ENCODE measurements around the gene METTL17. TPM values are rescaled to one million over a fixed set of nuclear protein-coding genes. Genes with fewer than 3 reads are reported as not detected.

METTL17 gene
- total RNA-seq, 2 experiments from 2014 or later: 92.0 to 94.8 TPM

- peak; percentile 67 to 91 (median 78) for DNase-seq
- Mint-ChIP-seq H3K36me3 (ENCODE audit: low read depth) (peaks cover 32% of the 10 kb centered on the region), H3K27me3 (peaks cover 23% of the 10 kb centered on the region), H3K9me3 (no peaks in the 10 kb centered on the region), H3K4me1 (ENCODE audit: low read depth) (no peaks in the 10 kb centered on the region), H3K27ac (no peak overlapping the region), H3K4me3 (no peak overlapping the region)
- ATAC-seq (ENCODE audit: poor library complexity): peak; percentile 87
- CTCF ChIA-PET: interaction anchor here (0.6 to 3.3 kb wide), 33 partner anchors 8 to 98 kb away, joined by 3 to 94 read pairs (median 6); partner anchors contain the start of genes NDRG2, RNASE7 and SLC39A2
- POLR2A ChIA-PET: interaction anchor here (0.7 to 2.7 kb wide), 11 partner anchors 9 to 89 kb away, joined by 3 to 34 read pairs (median 8); partner anchors contain the start of genes NDRG2 and RNASE13
- Histone ChIP-seq H3K9me3 (ENCODE audit: control insufficient read depth in 1 of 2, insufficient read depth in 1 of 2, low read length in 2 of 2) (no peaks in the 10 kb centered on the region), H3K27ac (ENCODE audit: low read depth in 1 of 2, low read length in 2 of 2) (no peak overlapping the region), H3K4me1 (ENCODE audit: insufficient read depth, low read length) (no peaks in the 10 kb centered on the region), H3K4me3 (ENCODE audit: low read length) (no peak overlapping the region), H3K36me3 (ENCODE audit: insufficient read depth, low read length) (peaks cover 11% of the 10 kb centered on the region), H3K27me3 (ENCODE audit: control insufficient read depth in 1 of 2, insufficient read depth in 2 of 2, low read length in 2 of 2) (peaks cover 0 to 6% of the 10 kb centered on the region in 2 experiments)
- peak; percentile 95 for TF ChIP-seq CTCF (IDR thresholded peaks at IDR 0.05)
- intact Hi-C loops (cut with DNase I, micrococcal nuclease): loop anchor here (1.0 to 10.0 kb wide), 5 partner anchors 26 to 540 kb away; no protein-coding TSS in a partner anchor
Measured at GRCh38 chr14:21014761-21015190, 25.0 kb downstream of the METTL17 start.

- intact Hi-C loops (cut with DNase I, micrococcal nuclease): loop anchor here (1.0 to 10.0 kb wide), 2 partner anchors 77 to 539 kb away; no protein-coding TSS in a partner anchor
- Mint-ChIP-seq H3K36me3 (ENCODE audit: low read depth) (peaks cover 32% of the 10 kb centered on the region), H3K27ac (no peak overlapping the region), H3K4me3 (no peak overlapping the region), H3K27me3 (peaks cover 23% of the 10 kb centered on the region), H3K4me1 (ENCODE audit: low read depth) (no peaks in the 10 kb centered on the region), H3K9me3 (no peaks in the 10 kb centered on the region)
- ATAC-seq (ENCODE audit: poor library complexity) (no peak), DNase-seq (no peak)
- no peak overlapping the region for H3K4me3 ChIP-seq (ENCODE audit: low read length)
- no peak for TF ChIP-seq CTCF (IDR thresholded peaks at IDR 0.05)
- CTCF ChIA-PET: interaction anchor here (0.6 to 3.3 kb wide), 31 partner anchors 9 to 97 kb away, joined by 3 to 94 read pairs (median 6); partner anchors contain the start of genes NDRG2 and SLC39A2
- H3K27ac ChIP-seq (ENCODE audit: low read depth in 1 of 2, low read length in 2 of 2): no peak overlapping the region
- no peaks in the 10 kb centered on the region for H3K9me3 ChIP-seq (ENCODE audit: control insufficient read depth in 1 of 2, insufficient read depth in 1 of 2, low read length in 2 of 2)
- peaks cover 0 to 6% of the 10 kb centered on the region in 2 experiments for H3K27me3 ChIP-seq (ENCODE audit: control insufficient read depth in 1 of 2, insufficient read depth in 2 of 2, low read length in 2 of 2)
- peaks cover 13% of the 10 kb centered on the region for H3K36me3 ChIP-seq (ENCODE audit: insufficient read depth, low read length)
- no peaks in the 10 kb centered on the region for H3K4me1 ChIP-seq (ENCODE audit: insufficient read depth, low read length)
- POLR2A ChIA-PET: interaction anchor here (0.7 to 2.7 kb wide), 11 partner anchors 9 to 89 kb away, joined by 3 to 34 read pairs (median 8); partner anchors contain the start of genes NDRG2 and RNASE13
Measured at GRCh38 chr14:21015312-21015711, 25.5 kb downstream of the METTL17 start.

- H3K9me3 ChIP-seq (ENCODE audit: control insufficient read depth in 1 of 2, insufficient read depth in 1 of 2, low read length in 2 of 2): no peaks in the 10 kb centered on the region
- Mint-ChIP-seq H3K36me3 (ENCODE audit: low read depth) (peaks cover 42% of the 10 kb centered on the region), H3K27ac (no peak overlapping the region), H3K4me1 (ENCODE audit: low read depth) (no peaks in the 10 kb centered on the region), H3K9me3 (no peaks in the 10 kb centered on the region), H3K27me3 (peaks cover 21% of the 10 kb centered on the region), H3K4me3 (no peak overlapping the region)
- no peak overlapping the region for H3K27ac ChIP-seq (ENCODE audit: low read depth in 1 of 2, low read length in 2 of 2)
- peaks cover 0 to 6% of the 10 kb centered on the region in 2 experiments for H3K27me3 ChIP-seq (ENCODE audit: control insufficient read depth in 1 of 2, insufficient read depth in 2 of 2, low read length in 2 of 2)
- H3K4me1 ChIP-seq (ENCODE audit: insufficient read depth, low read length): no peaks in the 10 kb centered on the region
- DNase-seq (no peak), ATAC-seq (ENCODE audit: poor library complexity) (no peak)
- ChIA-PET POLR2A (interaction anchor here (2.7 kb wide), 1 partner anchor 7 kb away, joined by 19 read pairs; the partner anchor contains the start of gene NDRG2), CTCF (interaction anchor here (2.1 to 3.3 kb wide), 4 partner anchors 23 to 87 kb away, joined by 9 to 58 read pairs (median 10); no protein-coding TSS in a partner anchor)
- H3K4me3 ChIP-seq (ENCODE audit: low read length): no peak overlapping the region
- intact Hi-C loops (cut with DNase I, micrococcal nuclease): loop anchor here in 1 of 2 experiments (10.0 kb wide), 1 partner anchor 538 kb away; no protein-coding TSS in a partner anchor
- peaks cover 19% of the 10 kb centered on the region for H3K36me3 ChIP-seq (ENCODE audit: insufficient read depth, low read length)
- no peak for TF ChIP-seq CTCF (IDR thresholded peaks at IDR 0.05)
Measured at GRCh38 chr14:21016413-21017190, 26.8 kb downstream of the METTL17 start.

Data from CD4-positive, alpha-beta T cell (primary cell).